ENCODE measurements around the gene SPOCD1.

The SPOCD1 gene

GRCh38 chr1:31828341-31828740 is 12.5 kb upstream of the SPOCD1 start:
- no peak for TF ChIP-seq NFIC (IDR thresholded peaks at IDR 0.05)
- no peak for TF ChIP-seq ZBTB7A (IDR thresholded peaks at IDR 0.05; ENCODE audit: low read depth)
- TF ChIP-seq TAF1 (IDR thresholded peaks at IDR 0.05; ENCODE audit: low read depth): no peak
- no peak for TF ChIP-seq USF1 (IDR thresholded peaks at IDR 0.05)
- TF ChIP-seq FOXM1 (IDR thresholded peaks at IDR 0.05; ENCODE audit: borderline replicate concordance, low read depth): no peak
- no peak for TF ChIP-seq TCF12 (IDR thresholded peaks at IDR 0.05; ENCODE audit: low read depth)
- no peak for TF ChIP-seq CEBPB (IDR thresholded peaks at IDR 0.05)
- TF ChIP-seq EP300 (IDR thresholded peaks at IDR 0.05; ENCODE audit: borderline replicate concordance): no peak
- TF ChIP-seq EGR1 (IDR thresholded peaks at IDR 0.05): no peak
- no peak for TF ChIP-seq REST (IDR thresholded peaks at IDR 0.05; ENCODE audit: low read depth)

- no peak for TF ChIP-seq EP300 (IDR thresholded peaks at IDR 0.05; ENCODE audit: borderline replicate concordance)
- TF ChIP-seq ZBTB7A (IDR thresholded peaks at IDR 0.05; ENCODE audit: low read depth): no peak
- TF ChIP-seq TCF12 (IDR thresholded peaks at IDR 0.05; ENCODE audit: low read depth): no peak
Observed at GRCh38 chr1:31823780-31824179, 8.0 kb upstream of the SPOCD1 start.

- TF ChIP-seq RAD21 (IDR thresholded peaks at IDR 0.05; ENCODE audit: low read depth): no peak
- TF ChIP-seq ZBTB7A (IDR thresholded peaks at IDR 0.05; ENCODE audit: low read depth): no peak
- no peak for TF ChIP-seq TCF12 (IDR thresholded peaks at IDR 0.05; ENCODE audit: low read depth)
- TF ChIP-seq MAX (IDR thresholded peaks at IDR 0.05): no peak
- TF ChIP-seq TAF1 (IDR thresholded peaks at IDR 0.05; ENCODE audit: low read depth): no peak
- TF ChIP-seq FOXM1 (IDR thresholded peaks at IDR 0.05; ENCODE audit: borderline replicate concordance, low read depth): no peak
- no peak for TF ChIP-seq EP300 (IDR thresholded peaks at IDR 0.05; ENCODE audit: borderline replicate concordance)
- no peak for TF ChIP-seq YY1 (IDR thresholded peaks at IDR 0.05; ENCODE audit: low read depth)
- no peak for TF ChIP-seq REST (IDR thresholded peaks at IDR 0.05; ENCODE audit: low read depth)
- no peak for TF ChIP-seq CEBPB (IDR thresholded peaks at IDR 0.05)
- no peak for TF ChIP-seq NFIC (IDR thresholded peaks at IDR 0.05)
Observed at GRCh38 chr1:31822766-31823165, 6.9 kb upstream of the SPOCD1 start.

- TF ChIP-seq EP300 (IDR thresholded peaks at IDR 0.05; ENCODE audit: borderline replicate concordance) (no peak), RAD21 (IDR thresholded peaks at IDR 0.05; ENCODE audit: low read depth) (no peak), YY1 (IDR thresholded peaks at IDR 0.05; ENCODE audit: low read depth) (no peak), FOXM1 (IDR thresholded peaks at IDR 0.05; ENCODE audit: borderline replicate concordance, low read depth) (no peak), USF1 (IDR thresholded peaks at IDR 0.05) (no peak), NFIC (IDR thresholded peaks at IDR 0.05) (no peak), TAF1 (IDR thresholded peaks at IDR 0.05; ENCODE audit: low read depth) (no peak), TCF12 (IDR thresholded peaks at IDR 0.05; ENCODE audit: low read depth) (no peak), CEBPB (IDR thresholded peaks at IDR 0.05) (no peak), CREB1 (IDR thresholded peaks at IDR 0.05; ENCODE audit: low read depth) (no peak)
Observed at GRCh38 chr1:31818206-31818605, 2.4 kb upstream of the SPOCD1 start.

- TF ChIP-seq TEAD4 (IDR thresholded peaks at IDR 0.05) (no peak), MAX (IDR thresholded peaks at IDR 0.05) (no peak), USF1 (IDR thresholded peaks at IDR 0.05) (no peak), CREB1 (IDR thresholded peaks at IDR 0.05; ENCODE audit: low read depth) (no peak), ZBTB7A (IDR thresholded peaks at IDR 0.05; ENCODE audit: low read depth) (no peak), REST (IDR thresholded peaks at IDR 0.05; ENCODE audit: low read depth) (no peak), EP300 (IDR thresholded peaks at IDR 0.05; ENCODE audit: borderline replicate concordance) (no peak)
Observed at GRCh38 chr1:31815307-31815645, 546 bp downstream of the SPOCD1 start.

Data from Ishikawa (cell line).